Ectodermal cell (in vitro differentiated cells): ENCODE data around the gene HPCAL1.

Experiments
- H3K27ac ChIP-seq: 2 replicates; pipeline ENCODE4 v1.7.0; 2013; ENCODE audit warnings: mild to moderate bottlenecking, low read depth, low read length; ENCODE audit not compliant: insufficient read depth, poor library complexity, severe bottlenecking
- H3K27me3 ChIP-seq: 2 replicates; pipeline ENCODE4 v1.7.0; 2013; ENCODE audit warnings: mild to moderate bottlenecking, low read length; ENCODE audit not compliant: insufficient read depth, control insufficient read depth, poor library complexity, severe bottlenecking
- H3K36me3 ChIP-seq: one replicate; pipeline ENCODE4 v1.7.0; 2013; ENCODE audit warnings: low read length; ENCODE audit not compliant: control insufficient read depth, insufficient read depth
- H3K4me1 ChIP-seq: one replicate; pipeline ENCODE4 v1.7.0; 2013; ENCODE audit warnings: low read length; ENCODE audit not compliant: control insufficient read depth, insufficient read depth
- H3K4me3 ChIP-seq: 2 replicates; pipeline ENCODE4 v1.7.0; 2013; ENCODE audit warnings: low read depth, low read length, control low read depth; ENCODE audit not compliant: insufficient read depth
- H3K9me3 ChIP-seq: 2 replicates; pipeline ENCODE4 v1.7.0; 2013; ENCODE audit warnings: mild to moderate bottlenecking, low read length, moderate library complexity; ENCODE audit not compliant: control insufficient read depth
- WGBS, 2 experiments: methylation state at CpG; one replicate each; pipeline ENCODE4 v1.1.7; 2013; ENCODE audit warnings: missing lambda C conversion rate in 2 of 2; 5-methylcytosine and 5-hydroxymethylcytosine counted together

HPCAL1 gene

DNA sequence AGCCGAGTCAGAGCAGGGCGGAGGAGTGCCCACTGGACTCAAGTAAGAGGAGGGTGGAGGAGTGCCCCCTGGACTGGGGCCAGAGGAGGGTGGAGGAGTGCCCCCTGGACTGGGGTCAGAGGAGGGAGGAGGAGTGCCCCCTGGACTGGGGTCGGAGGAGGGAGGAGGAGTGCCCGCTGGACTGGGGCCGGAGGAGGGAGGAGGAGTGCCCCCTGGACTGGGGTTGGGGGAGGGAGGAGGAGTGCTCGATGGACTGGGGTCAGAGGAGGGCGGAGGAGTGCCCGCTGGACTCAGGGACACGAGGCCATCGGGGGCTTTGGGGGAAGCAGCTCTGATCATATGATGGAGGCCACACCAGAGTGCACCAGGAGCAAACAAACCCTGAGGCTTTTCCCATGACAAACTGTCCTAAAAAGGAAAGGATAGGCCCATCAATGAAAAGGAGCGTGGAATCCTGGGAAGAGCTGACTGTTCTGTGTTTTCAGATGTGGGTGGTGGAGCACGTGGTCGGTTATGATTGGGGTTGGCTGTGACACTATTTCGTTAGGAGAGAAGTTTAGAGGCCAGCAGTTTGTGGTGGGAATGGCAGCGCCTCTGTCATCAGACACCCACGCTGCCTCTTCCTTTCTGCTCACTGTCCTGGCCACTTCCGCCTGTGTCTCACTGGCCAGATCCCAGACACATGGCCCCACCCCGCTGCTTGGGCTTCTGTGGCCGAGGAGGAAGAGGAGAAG is 24.5 kb upstream of the HPCAL1 start:
- no peaks in the 10 kb centered on the region for H3K9me3 ChIP-seq
- no peaks in the 10 kb centered on the region for H3K36me3 ChIP-seq
- WGBS, 2 experiments, result 86 to 90% methylated on average over 18 to 19 of the region's 19 CpGs
- H3K4me3 ChIP-seq, result no peak overlapping the region
- no peaks in the 10 kb centered on the region for H3K27me3 ChIP-seq
- no peak overlapping the region for H3K27ac ChIP-seq
- H3K4me1 ChIP-seq, result peaks cover 5% of the 10 kb centered on the region

DNA sequence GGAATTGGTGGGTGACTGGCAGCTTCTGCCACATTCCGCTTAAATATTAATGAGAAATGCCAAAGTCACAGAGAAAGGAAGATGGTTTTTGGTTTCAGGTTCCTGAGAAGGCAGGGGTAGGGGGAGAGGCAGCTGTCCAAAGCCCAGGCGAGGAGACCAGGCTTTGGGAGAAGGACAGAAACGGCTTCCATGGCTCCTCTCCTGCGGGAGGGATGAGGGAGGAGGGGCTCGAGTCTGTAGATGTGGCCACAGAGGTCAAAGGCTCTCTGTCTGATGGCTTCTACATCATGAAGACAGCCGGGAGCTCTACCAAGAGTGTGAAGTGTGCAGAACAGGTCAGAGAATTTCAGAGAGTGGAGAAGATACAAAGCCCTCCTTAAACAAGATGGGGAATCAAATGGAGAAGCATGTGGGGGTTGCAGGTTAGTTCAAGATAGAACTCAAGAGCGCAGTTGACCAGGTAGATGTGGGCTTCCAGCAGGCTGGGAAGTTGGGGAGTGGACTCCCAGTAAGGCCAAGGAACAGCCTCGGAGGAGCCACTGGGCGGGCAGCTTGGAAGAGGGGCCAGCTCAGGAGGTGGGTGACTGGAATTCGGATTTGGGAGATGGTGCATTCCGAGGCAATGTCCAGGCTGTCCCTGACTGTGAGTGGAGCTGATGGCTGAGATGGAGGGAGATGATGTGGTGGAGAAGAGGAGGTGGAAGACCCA is 23.8 kb upstream of the HPCAL1 start:
- no peaks in the 10 kb centered on the region for H3K9me3 ChIP-seq
- no peak overlapping the region for H3K27ac ChIP-seq
- no peaks in the 10 kb centered on the region for H3K36me3 ChIP-seq
- no peak overlapping the region for H3K4me3 ChIP-seq
- H3K4me1 ChIP-seq, result peaks cover 5% of the 10 kb centered on the region
- WGBS, 2 experiments, result 91 to 92% methylated on average over 11 of the region's 11 CpGs
- H3K27me3 ChIP-seq, result no peaks in the 10 kb centered on the region

DNA sequence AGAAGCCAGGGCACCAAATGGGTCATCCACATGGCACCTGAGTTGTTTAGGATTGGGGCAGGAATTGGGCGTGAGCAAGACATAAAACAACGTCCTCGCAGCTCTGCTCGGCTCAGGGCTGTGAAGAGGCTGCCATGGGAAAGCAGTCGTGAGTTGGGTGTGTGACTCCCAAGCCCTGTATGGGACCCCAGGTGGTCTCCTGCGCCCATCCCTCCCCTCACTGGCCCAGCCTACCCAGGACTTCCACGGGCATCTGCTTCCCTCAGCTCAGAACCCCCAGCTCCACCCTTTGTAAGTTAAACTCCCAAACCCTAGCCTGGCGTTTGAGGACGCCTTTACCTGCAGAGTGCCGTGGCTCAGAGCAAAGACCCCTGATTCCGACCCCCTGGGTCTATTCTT is 23.2 kb upstream of the HPCAL1 start:
- Histone ChIP-seq H3K4me3 (no peak overlapping the region), H3K27me3 (no peaks in the 10 kb centered on the region), H3K9me3 (no peaks in the 10 kb centered on the region), H3K4me1 (peaks cover 5% of the 10 kb centered on the region), H3K36me3 (no peaks in the 10 kb centered on the region), H3K27ac (no peak overlapping the region)
- 89 to 94% methylated on average over 11 of the region's 11 CpGs for WGBS, 2 experiments

DNA sequence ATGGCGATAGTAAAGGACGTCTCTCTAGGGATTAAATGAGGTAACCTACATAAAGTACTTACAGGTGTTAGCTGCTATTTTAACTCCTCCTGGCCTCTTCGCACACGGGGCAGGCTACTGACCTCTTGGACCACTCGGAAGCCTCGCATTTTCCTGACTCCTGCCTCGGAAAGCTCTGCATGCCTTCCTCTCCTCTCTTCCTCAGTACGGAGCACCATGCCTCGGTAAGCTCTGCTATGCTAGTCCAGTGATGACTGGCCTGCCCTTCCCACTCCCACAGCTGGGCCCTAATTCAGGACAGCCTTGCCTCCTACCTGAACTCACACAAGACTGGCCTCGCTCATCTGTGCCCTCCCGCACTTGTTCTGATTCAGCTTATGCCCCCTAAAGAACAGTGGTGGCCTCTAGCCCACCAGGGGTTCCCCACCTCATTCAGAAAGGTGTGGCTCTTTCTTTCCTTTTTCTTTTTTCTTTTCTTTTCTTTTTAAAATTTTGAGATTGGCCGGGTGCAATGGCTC is 22.7 kb upstream of the HPCAL1 start:
- 90 to 91% methylated on average over 12 of the region's 12 CpGs for WGBS, 2 experiments
- Histone ChIP-seq H3K36me3 (no peaks in the 10 kb centered on the region), H3K4me1 (peaks cover 6% of the 10 kb centered on the region), H3K27ac (no peak overlapping the region), H3K4me3 (no peak overlapping the region), H3K27me3 (no peaks in the 10 kb centered on the region), H3K9me3 (no peaks in the 10 kb centered on the region)

DNA sequence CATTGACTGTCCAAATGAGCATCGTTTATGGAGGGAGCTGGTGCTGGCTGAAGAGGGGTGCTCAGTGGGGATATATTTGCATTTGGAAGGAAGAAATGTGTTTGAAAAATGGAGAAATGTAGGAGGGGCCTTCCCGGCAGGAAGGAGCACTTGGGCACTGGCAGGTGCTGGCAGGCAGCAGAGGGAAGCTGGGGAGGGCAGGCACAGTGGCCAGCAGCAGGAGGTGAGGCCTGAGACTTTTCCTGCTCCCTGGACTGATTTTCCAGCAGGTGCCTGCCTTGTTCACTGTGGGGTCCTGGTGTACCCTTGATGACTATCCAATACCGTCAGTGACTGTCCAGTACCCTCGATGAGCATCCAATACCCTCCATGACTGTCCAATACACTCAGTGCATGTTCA is 20.8 kb upstream of the HPCAL1 start:
- Histone ChIP-seq H3K4me3 (no peak overlapping the region), H3K36me3 (no peaks in the 10 kb centered on the region)
- WGBS, 2 experiments, result 59 to 92% methylated on average over 3 to 4 of the region's 4 CpGs

DNA sequence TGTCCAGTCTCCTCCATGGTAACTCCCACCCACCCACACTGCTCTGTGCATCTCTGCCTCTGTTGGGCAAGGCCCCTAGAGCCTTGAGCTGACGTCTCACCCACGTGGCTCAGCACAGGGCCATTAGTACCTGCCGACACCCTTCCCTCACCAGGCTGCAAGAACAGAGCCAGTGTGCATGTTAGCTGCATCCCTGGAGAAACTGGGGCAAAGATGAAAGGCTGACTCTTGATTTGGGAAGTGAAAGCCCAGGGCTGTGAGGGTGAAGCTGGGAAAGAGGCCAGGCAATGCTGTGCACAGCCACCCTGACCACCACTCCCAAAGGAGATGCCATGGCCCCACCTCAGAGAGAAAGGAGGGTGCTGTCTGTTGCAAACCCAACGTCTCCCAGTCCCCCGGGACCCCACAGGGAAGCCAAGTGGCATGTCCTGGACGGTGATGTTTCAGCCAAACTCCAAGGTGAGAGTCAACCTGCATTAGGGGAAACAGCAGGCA is 20.0 kb upstream of the HPCAL1 start:
- no peaks in the 10 kb centered on the region for H3K36me3 ChIP-seq
- WGBS, 2 experiments, result 84 to 85% methylated on average over 6 of the region's 6 CpGs
- no peaks in the 10 kb centered on the region for H3K27me3 ChIP-seq
- H3K4me1 ChIP-seq, result peaks cover 23% of the 10 kb centered on the region
- H3K4me3 ChIP-seq, result no peak overlapping the region
- H3K9me3 ChIP-seq, result no peaks in the 10 kb centered on the region
- H3K27ac ChIP-seq, result peak overlapping the region; percentile 74

More for the DNA sequence above, 20.8 kb upstream of the HPCAL1 start:
- Histone ChIP-seq H3K27me3 (no peaks in the 10 kb centered on the region), H3K4me1 (peaks cover 23% of the 10 kb centered on the region), H3K27ac (no peak overlapping the region), H3K9me3 (no peaks in the 10 kb centered on the region)

DNA sequence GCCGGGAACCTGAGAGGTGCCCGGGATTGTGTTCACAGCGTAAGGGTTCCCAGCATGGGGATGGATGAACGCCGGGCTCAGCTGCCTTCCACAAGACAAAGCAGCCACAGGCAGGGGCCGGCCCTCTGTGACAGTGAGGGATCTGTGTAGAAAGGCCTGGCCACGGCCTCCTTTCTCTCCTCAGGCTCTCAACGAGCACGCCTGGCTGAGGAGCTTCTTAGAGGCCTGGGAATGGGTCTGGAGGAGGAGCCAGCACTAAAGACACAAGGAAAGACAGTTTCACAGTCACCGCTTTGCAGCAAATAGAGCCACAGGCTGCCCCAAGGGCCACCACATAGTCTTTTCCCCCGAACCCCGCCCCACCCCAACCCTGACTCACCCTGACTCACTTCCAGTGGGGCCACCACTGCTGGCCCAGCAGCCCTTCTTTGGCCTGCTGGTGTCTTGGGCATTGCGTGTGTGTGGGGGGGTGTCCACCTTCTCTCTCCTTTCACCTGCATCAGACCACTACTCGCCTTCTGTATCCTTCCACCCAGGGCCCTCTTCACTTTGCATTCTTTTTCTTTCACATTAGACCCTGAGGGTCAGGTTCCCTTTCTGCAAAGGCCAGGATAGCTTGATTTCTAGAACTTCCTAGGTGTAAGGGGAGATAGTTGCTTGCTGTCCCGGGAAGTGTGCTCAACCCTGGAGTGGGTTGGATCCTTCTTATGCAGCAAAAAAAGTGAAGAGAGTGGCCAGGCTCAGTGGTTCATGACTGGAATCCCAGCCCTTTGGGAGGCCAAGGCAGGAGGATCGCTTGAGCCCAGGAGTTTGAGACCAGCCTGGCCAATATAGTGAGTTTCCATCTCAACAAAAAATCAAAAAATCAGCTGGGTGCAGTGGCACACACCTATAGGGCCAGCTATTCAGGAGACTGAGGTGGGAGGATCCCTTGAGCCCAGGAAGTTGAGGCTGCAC is 19.3 kb upstream of the HPCAL1 start:
- 54 to 61% methylated on average over 16 of the region's 16 CpGs for WGBS, 2 experiments
- Histone ChIP-seq H3K4me3 (no peak overlapping the region), H3K4me1 (peaks cover 23% of the 10 kb centered on the region), H3K36me3 (no peaks in the 10 kb centered on the region), H3K27ac (peak overlapping the region; percentile 74), H3K27me3 (no peaks in the 10 kb centered on the region), H3K9me3 (no peaks in the 10 kb centered on the region)

DNA sequence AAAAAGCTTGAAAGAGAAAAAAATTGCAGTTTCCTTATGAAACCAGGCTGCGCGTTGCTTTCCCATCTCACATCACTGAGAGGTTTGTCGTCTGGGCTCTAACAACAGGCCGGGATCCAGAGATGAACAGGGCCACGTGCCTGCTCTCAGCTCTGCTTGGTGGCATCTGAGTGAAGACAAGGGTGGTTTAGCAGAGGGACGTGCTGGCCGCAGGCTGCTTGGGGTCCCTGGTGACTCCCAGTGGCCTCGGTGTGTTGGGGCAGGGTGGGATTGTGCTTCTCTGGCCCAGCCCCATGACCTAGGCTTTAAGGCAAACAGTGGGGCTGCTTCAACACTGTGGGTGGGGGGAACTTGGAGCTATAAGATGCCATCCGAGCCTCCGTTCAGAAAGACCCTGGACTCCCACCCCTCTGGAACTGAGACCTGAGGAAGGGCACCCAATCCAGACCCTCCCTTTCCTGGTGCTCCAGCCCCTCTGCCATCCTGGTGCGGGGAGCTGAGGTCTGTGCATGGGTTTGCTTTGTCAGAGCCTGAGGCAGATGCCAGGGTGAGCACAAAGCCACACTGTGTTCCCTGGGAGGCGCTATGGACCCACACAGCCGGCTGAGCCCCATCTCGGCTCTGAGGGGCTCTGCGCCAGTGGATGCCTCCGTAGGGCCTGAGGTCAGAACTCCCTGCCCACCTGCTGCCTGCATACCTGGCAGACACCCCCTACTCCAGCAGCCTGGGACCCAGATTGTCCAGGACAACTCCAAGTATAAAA is 18.4 kb upstream of the HPCAL1 start:
- H3K27me3 ChIP-seq, result no peaks in the 10 kb centered on the region
- H3K27ac ChIP-seq, result no peak overlapping the region
- no peaks in the 10 kb centered on the region for H3K9me3 ChIP-seq
- no peak overlapping the region for H3K4me3 ChIP-seq
- no peaks in the 10 kb centered on the region for H3K36me3 ChIP-seq
- peaks cover 23% of the 10 kb centered on the region for H3K4me1 ChIP-seq
- WGBS, 2 experiments, result 94 to 95% methylated on average over 16 of the region's 16 CpGs

DNA sequence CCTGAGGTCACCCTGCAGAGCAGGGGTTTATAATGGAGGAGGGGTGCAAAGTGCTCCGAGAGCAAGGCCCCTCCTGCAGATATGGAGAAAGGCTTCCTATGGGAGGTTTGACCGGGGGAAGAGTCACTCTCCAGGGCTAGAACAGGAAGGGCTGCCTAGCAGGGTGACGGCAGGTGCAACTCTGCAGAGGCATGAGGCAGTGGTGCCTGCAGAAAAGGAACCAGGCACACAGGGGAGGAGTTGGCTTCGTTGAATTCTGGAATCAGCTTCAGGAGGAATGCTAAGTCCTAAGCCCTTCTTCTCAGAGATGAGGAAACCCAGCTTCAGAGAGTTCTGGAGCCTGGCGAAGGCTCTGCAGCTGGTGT is 17.5 kb upstream of the HPCAL1 start:
- Histone ChIP-seq H3K27ac (no peak overlapping the region), H3K9me3 (no peaks in the 10 kb centered on the region), H3K36me3 (no peaks in the 10 kb centered on the region), H3K27me3 (no peaks in the 10 kb centered on the region), H3K4me3 (no peak overlapping the region), H3K4me1 (peaks cover 23% of the 10 kb centered on the region)
- WGBS, 2 experiments, result 80 to 81% methylated on average over 5 of the region's 5 CpGs
